Mesendoderm (in vitro differentiated cells): ENCODE measurements around the gene NPIPA5.
"Not testable (repeated sequence)": the region's sequence is repeated elsewhere in the genome, so short reads cannot be mapped to it uniquely, and the experiment has no call there.

Experiments used
- DNase-seq: peaks from one replicate; pipeline ENCODE4 v3.0.0; 2013
- H2AK5ac ChIP-seq: 2 replicates; pipeline ENCODE4 v1.6.1; 2013; ENCODE audit warnings: low read length, inconsistent platforms
- H2BK120ac ChIP-seq: 2 replicates; pipeline ENCODE4 v1.6.1; 2013; ENCODE audit warnings: low read depth, mild to moderate bottlenecking, low read length, moderate library complexity, mixed read lengths
- H2BK15ac ChIP-seq: replicated peaks from 2 replicates; pipeline ENCODE4 v1.6.1; 2013; ENCODE audit warnings: low read depth, mild to moderate bottlenecking, moderate library complexity
- H2BK5ac ChIP-seq: 2 replicates; pipeline ENCODE4 v1.6.1; 2013; ENCODE audit warnings: low read length, inconsistent platforms
- H3K18ac ChIP-seq: 2 replicates; pipeline ENCODE4 v1.6.1; 2013; ENCODE audit warnings: mild to moderate bottlenecking, low read length, mixed read lengths
- H3K23ac ChIP-seq: one replicate; pipeline ENCODE4 v1.6.1; 2013; ENCODE audit warnings: low read length
- H3K27ac ChIP-seq: 2 replicates; pipeline ENCODE4 v1.5.1; 2013; ENCODE audit warnings: low read depth, mild to moderate bottlenecking, inconsistent platforms, low read length, moderate library complexity
- H3K27me3 ChIP-seq: 2 replicates; pipeline ENCODE4 v1.6.1; 2013; ENCODE audit warnings: low read length, control low read depth, mild to moderate bottlenecking, inconsistent platforms; ENCODE audit not compliant: insufficient read depth, poor library complexity
- H3K36me3 ChIP-seq: 2 replicates; pipeline ENCODE4 v1.6.1; 2013; ENCODE audit warnings: low read length, inconsistent platforms; ENCODE audit not compliant: control insufficient read depth, insufficient read depth
- H3K4ac ChIP-seq: one replicate; pipeline ENCODE4 v1.6.1; 2013; ENCODE audit warnings: low read depth, mild to moderate bottlenecking, low read length, moderate library complexity
- H3K4me1 ChIP-seq: 2 replicates; pipeline ENCODE4 v1.6.1; 2013; ENCODE audit warnings: low read depth, low read length, inconsistent platforms; ENCODE audit not compliant: control insufficient read depth
- H3K4me2 ChIP-seq: 2 replicates; pipeline ENCODE4 v1.6.1; 2013; ENCODE audit warnings: low read length
- H3K4me3 ChIP-seq: 2 replicates; pipeline ENCODE4 v1.5.1; 2013; ENCODE audit warnings: mild to moderate bottlenecking, low read length
- H3K56ac ChIP-seq: one replicate; pipeline ENCODE4 v1.6.1; 2013; ENCODE audit warnings: low read length
- H3K79me1 ChIP-seq: 2 replicates; pipeline ENCODE4 v1.6.1; 2013; ENCODE audit warnings: low read length, inconsistent platforms
- H3K79me2 ChIP-seq: 2 replicates; pipeline ENCODE4 v1.6.1; 2013; ENCODE audit warnings: mild to moderate bottlenecking, low read length; ENCODE audit not compliant: control insufficient read depth, insufficient read depth
- H3K9ac ChIP-seq: 2 replicates; pipeline ENCODE4 v1.6.1; 2013; ENCODE audit warnings: low read length, inconsistent platforms
- H4K5ac ChIP-seq: one replicate; pipeline ENCODE4 v1.6.1; 2013; ENCODE audit warnings: low read length
- H4K8ac ChIP-seq: one replicate; pipeline ENCODE4 v1.6.1; 2013; ENCODE audit warnings: low read depth, mild to moderate bottlenecking, control low read depth, low read length, moderate library complexity
- WGBS: extraction: QIAGEN DNeasy Blood & Tissue Kit; methylation state at CpG from one replicate; pipeline ENCODE4 v1.1.7; 2013; ENCODE audit warnings: low lambda C conversion rate, missing lambda C conversion rate; ENCODE audit not compliant: insufficient coverage; ENCODE audit errors: extremely low coverage; 5-methylcytosine and 5-hydroxymethylcytosine counted together

NPIPA5 gene

GRCh38 chr16:15388060-15388459, 10.0 kb upstream of the NPIPA5 start:
- H3K18ac ChIP-seq, H3K27me3 ChIP-seq, H2AK5ac ChIP-seq, H4K5ac ChIP-seq, DNase-seq, H3K4ac ChIP-seq, H3K4me3 ChIP-seq, H3K23ac ChIP-seq, H3K9ac ChIP-seq, H3K4me2 ChIP-seq, H2BK120ac ChIP-seq, H3K79me1 ChIP-seq, H2BK5ac ChIP-seq, H3K79me2 ChIP-seq, H4K8ac ChIP-seq, H3K36me3 ChIP-seq, H2BK15ac ChIP-seq, H3K27ac ChIP-seq, H3K4me1 ChIP-seq, H3K56ac ChIP-seq: not testable (repeated sequence)
- WGBS = no CpG with 5 or more reads among the region's 6 CpGs

GRCh38 chr16:15382810-15383209, 4.7 kb upstream of the NPIPA5 start:
- not testable (repeated sequence) for H3K36me3 ChIP-seq, H4K8ac ChIP-seq, H3K56ac ChIP-seq, H3K79me1 ChIP-seq, DNase-seq, H4K5ac ChIP-seq, H3K4me1 ChIP-seq, H2BK5ac ChIP-seq, H3K23ac ChIP-seq, H3K4me2 ChIP-seq, H3K4me3 ChIP-seq, H3K9ac ChIP-seq, H3K27me3 ChIP-seq, H2BK15ac ChIP-seq, H3K18ac ChIP-seq, H3K4ac ChIP-seq, H2BK120ac ChIP-seq, H2AK5ac ChIP-seq, H3K79me2 ChIP-seq, H3K27ac ChIP-seq
- WGBS = no CpG with 5 or more reads among the region's 3 CpGs

GRCh38 chr16:15357495-15357894, 20.6 kb downstream of the NPIPA5 start:
- not testable (repeated sequence) for H4K8ac ChIP-seq, H3K79me1 ChIP-seq, H3K23ac ChIP-seq, H3K4me2 ChIP-seq, H2BK120ac ChIP-seq, DNase-seq, H2BK15ac ChIP-seq, H3K9ac ChIP-seq, H3K18ac ChIP-seq, H3K27ac ChIP-seq, H3K79me2 ChIP-seq, H4K5ac ChIP-seq, H3K36me3 ChIP-seq, H3K4me1 ChIP-seq, H2AK5ac ChIP-seq, H3K56ac ChIP-seq, H3K27me3 ChIP-seq, H3K4me3 ChIP-seq, H3K4ac ChIP-seq, H2BK5ac ChIP-seq
- no CpG with 5 or more reads among the region's 7 CpGs for WGBS

- H3K79me2 ChIP-seq, H2BK5ac ChIP-seq, H3K36me3 ChIP-seq, H4K5ac ChIP-seq, H3K4ac ChIP-seq, H3K79me1 ChIP-seq, H3K9ac ChIP-seq, H3K23ac ChIP-seq, H2AK5ac ChIP-seq, H2BK15ac ChIP-seq, H3K56ac ChIP-seq, DNase-seq, H3K18ac ChIP-seq, H3K4me2 ChIP-seq, H3K27me3 ChIP-seq, H4K8ac ChIP-seq, H2BK120ac ChIP-seq, H3K4me1 ChIP-seq, H3K27ac ChIP-seq, H3K4me3 ChIP-seq: not testable (repeated sequence)
- WGBS = no CpG with 5 or more reads among the region's 2 CpGs
Measured at GRCh38 chr16:15354846-15355245, 23.2 kb downstream of the NPIPA5 start.

- not testable (repeated sequence) for H2BK15ac ChIP-seq, H2BK5ac ChIP-seq, H3K9ac ChIP-seq, H2BK120ac ChIP-seq, H4K5ac ChIP-seq, H2AK5ac ChIP-seq, H3K18ac ChIP-seq, H3K4me3 ChIP-seq, H3K23ac ChIP-seq, DNase-seq, H3K4me1 ChIP-seq, H4K8ac ChIP-seq, H3K79me2 ChIP-seq, H3K27me3 ChIP-seq, H3K79me1 ChIP-seq, H3K4me2 ChIP-seq, H3K36me3 ChIP-seq, H3K4ac ChIP-seq, H3K27ac ChIP-seq, H3K56ac ChIP-seq
- WGBS = no CpG with 5 or more reads among the region's 3 CpGs
Measured at GRCh38 chr16:15352852-15353251, 25.2 kb downstream of the NPIPA5 start.

- not testable (repeated sequence) for H3K79me1 ChIP-seq, H3K18ac ChIP-seq, H3K4me1 ChIP-seq, H3K56ac ChIP-seq, H3K79me2 ChIP-seq, H2AK5ac ChIP-seq, H3K23ac ChIP-seq, H3K27ac ChIP-seq, DNase-seq, H4K8ac ChIP-seq, H3K36me3 ChIP-seq, H3K9ac ChIP-seq, H2BK5ac ChIP-seq, H3K27me3 ChIP-seq, H2BK120ac ChIP-seq, H4K5ac ChIP-seq, H3K4ac ChIP-seq, H2BK15ac ChIP-seq, H3K4me3 ChIP-seq, H3K4me2 ChIP-seq
- WGBS = no CpG with 5 or more reads among the region's 5 CpGs
Measured at GRCh38 chr16:15351745-15352144, 26.3 kb downstream of the NPIPA5 start.
